Skeletal muscle tissue (tissue), 4 donors: ENCODE results near the gene DGAT2. TPM values are rescaled to one million over a fixed set of nuclear protein-coding genes. Genes with fewer than 3 reads are reported as not detected.

Experiments
- H3K27ac ChIP-seq: one replicate; pipeline ENCODE4 v1.7.0; 2013; ENCODE audit warnings: mild to moderate bottlenecking, low read depth, low read length, inconsistent platforms
- H3K27me3 ChIP-seq, 3 donors: one replicate each; pipeline ENCODE4 v1.7.0; 2013; ENCODE audit warnings: low read length in 3 of 3; ENCODE audit not compliant: control insufficient read depth in 3 of 3, insufficient read depth in 3 of 3
- H3K36me3 ChIP-seq, 3 donors: one replicate each; pipeline ENCODE4 v1.7.0; 2013; ENCODE audit warnings: low read length in 3 of 3; ENCODE audit not compliant: control insufficient read depth in 3 of 3, insufficient read depth in 3 of 3
- H3K4me1 ChIP-seq, 3 donors: one replicate each; pipeline ENCODE4 v1.7.0; 2013; ENCODE audit warnings: low read length in 3 of 3, mild to moderate bottlenecking in 3 of 3; ENCODE audit not compliant: control insufficient read depth in 3 of 3, insufficient read depth in 3 of 3
- H3K4me3 ChIP-seq, 3 donors: one replicate each; pipeline ENCODE4 v1.7.0; 2013; ENCODE audit warnings: low read length in 3 of 3
- H3K9ac ChIP-seq, 3 donors: one replicate each; pipeline ENCODE4 v1.7.0; 2013; ENCODE audit warnings: low read length in 3 of 3, mild to moderate bottlenecking in 3 of 3, moderate library complexity in 2 of 3, low read depth in 1 of 3
- H3K9me3 ChIP-seq, 3 donors: one replicate each; pipeline ENCODE4 v1.7.0; 2013; ENCODE audit warnings: low read length in 3 of 3; ENCODE audit not compliant: control insufficient read depth in 3 of 3
- total RNA-seq: library from RNA; depleted of rRNA; stranded (reverse); fragments of >200 nt; gene quantifications from one replicate; pipeline ENCODE4 v1.2.3, GENCODE V29; 2014
- donor health status: Osteomylitis.

DGAT2 gene
- total RNA-seq, 1 donor from 2014 or later = 19.3 TPM

DNA sequence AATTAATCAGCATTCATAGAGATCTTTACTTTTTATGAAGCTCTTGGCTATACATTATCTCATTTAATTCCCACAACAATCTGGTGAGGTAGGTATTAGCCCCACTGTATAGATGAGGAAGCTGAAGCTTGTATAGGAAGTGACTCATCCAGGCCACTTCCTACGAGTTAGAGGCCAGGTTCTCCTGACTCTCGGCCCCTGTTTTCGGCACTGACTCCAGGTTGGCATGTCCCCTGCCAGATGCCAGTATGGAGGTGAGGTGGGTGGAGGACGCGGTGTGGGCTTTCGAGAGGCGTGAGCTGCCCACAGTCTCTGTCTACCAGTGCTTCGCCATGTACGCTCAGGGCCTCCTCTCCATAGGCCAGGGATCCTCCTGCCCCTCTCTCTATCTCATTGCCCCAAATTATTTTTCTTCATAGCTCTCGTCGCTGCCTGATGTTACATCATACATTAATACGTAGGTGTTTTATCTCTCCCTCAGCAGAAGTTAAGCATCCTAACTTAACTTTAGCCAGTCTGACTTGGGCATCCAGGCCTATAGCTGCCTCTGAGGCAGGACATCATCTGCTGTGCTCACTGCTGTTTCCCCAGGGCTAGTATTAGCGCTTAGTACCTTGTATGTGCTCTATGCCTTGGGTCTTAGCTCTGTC is 9.0 kb downstream of the DGAT2 start:
- Histone ChIP-seq H3K27me3 (no peaks in the 10 kb centered on the region), H3K4me3 (no peak overlapping the region), H3K4me1 (no peaks in the 10 kb centered on the region), H3K9ac (no peak overlapping the region), H3K36me3 (no peaks in the 10 kb centered on the region), H3K9me3 (no peaks in the 10 kb centered on the region), H3K27ac (no peak overlapping the region)

DNA sequence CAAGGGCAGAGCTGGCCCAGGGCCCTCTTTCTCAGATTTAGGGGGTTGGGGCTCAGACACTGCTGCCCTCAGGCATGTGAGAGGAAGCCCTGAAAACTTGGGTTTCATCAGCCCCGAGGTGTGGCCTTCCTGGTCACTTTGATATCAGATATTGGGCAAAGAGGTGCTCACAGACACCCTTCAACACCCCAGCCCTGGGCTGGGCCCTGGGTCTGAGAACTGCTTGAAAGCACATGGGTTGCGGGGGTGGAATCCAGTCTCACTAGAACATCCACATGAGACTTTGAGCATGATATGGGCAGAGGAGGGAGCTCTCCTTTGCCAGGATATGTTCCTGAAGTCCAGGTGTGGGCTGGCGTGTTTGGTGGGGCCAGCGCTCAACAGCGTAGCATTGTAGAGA is 10.4 kb downstream of the DGAT2 start:
- Histone ChIP-seq H3K9ac (no peak overlapping the region), H3K4me1 (no peaks in the 10 kb centered on the region), H3K36me3 (no peaks in the 10 kb centered on the region), H3K4me3 (no peak overlapping the region), H3K27me3 (no peaks in the 10 kb centered on the region), H3K27ac (no peak overlapping the region), H3K9me3 (no peaks in the 10 kb centered on the region)

DNA sequence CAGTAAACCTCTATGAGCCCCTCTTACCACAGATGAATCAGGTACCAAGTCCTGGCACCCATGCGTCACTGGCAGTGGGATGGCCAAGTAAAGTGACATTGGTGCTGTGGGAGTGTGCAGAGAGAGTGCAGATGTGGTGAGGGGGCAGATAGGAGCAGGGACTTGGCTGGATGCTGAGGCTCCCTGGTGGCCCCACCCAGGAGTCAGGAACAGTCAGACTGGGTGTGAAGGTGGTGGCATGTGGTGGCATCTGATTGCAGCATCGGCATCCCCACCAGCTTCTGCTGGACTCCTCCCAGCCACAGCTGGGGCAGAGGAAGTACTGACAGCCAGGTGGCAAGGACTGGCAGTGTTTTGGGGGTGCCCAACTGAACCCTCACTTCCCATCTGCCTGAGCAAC is 11.4 kb downstream of the DGAT2 start:
- no peaks in the 10 kb centered on the region for H3K4me1 ChIP-seq
- H3K27me3 ChIP-seq = no peaks in the 10 kb centered on the region
- H3K9ac ChIP-seq = no peak overlapping the region
- no peaks in the 10 kb centered on the region for H3K9me3 ChIP-seq
- no peaks in the 10 kb centered on the region for H3K36me3 ChIP-seq
- H3K27ac ChIP-seq = no peak overlapping the region
- no peak overlapping the region for H3K4me3 ChIP-seq

DNA sequence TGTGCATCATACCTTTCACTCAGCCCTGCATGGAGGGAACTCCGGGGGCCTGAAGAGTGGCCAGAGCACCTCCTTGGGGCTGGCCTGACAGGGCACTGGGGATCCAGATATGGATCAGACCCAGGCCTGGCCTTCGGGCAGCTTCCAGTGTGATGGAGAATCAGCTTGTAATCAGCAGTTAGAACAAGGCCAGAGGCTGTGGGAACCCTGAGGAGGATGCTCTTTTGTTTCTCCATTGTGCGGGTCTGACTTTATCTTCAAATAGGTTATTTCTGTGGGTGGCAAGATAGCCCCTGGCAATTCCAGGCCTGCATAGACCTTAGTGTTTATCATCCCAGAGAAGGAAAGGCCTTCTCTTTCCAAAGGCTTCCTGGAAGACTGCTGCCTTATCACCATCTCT is 12.3 kb downstream of the DGAT2 start:
- no peak overlapping the region for H3K4me3 ChIP-seq
- no peaks in the 10 kb centered on the region for H3K4me1 ChIP-seq
- no peaks in the 10 kb centered on the region for H3K36me3 ChIP-seq
- H3K27ac ChIP-seq = no peak overlapping the region
- no peak overlapping the region for H3K9ac ChIP-seq
- H3K27me3 ChIP-seq = no peaks in the 10 kb centered on the region
- H3K9me3 ChIP-seq = no peaks in the 10 kb centered on the region

DNA sequence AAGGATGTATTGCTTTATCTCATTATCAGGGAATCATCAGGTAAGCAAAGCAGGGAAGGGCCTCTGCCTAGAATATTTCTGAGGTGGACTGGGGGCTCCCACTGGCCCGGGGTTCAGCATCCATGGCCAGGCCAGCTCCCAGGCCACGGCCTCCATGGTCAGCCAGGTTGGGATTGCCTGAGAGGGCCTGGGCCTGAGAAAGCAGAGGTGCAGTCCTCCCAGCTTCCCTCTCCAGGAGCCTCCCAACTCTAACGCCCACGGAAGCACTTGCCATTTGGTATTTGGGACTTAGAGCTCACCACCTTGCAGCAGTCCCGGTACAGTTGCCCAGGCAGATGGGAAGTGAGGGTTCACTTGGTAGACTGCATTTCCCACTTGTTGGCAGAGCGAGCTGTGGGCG is 12.7 kb downstream of the DGAT2 start:
- Histone ChIP-seq H3K36me3 (no peaks in the 10 kb centered on the region), H3K4me3 (no peak overlapping the region), H3K9me3 (no peaks in the 10 kb centered on the region), H3K27me3 (no peaks in the 10 kb centered on the region), H3K4me1 (no peaks in the 10 kb centered on the region), H3K9ac (no peak overlapping the region), H3K27ac (no peak overlapping the region)

DNA sequence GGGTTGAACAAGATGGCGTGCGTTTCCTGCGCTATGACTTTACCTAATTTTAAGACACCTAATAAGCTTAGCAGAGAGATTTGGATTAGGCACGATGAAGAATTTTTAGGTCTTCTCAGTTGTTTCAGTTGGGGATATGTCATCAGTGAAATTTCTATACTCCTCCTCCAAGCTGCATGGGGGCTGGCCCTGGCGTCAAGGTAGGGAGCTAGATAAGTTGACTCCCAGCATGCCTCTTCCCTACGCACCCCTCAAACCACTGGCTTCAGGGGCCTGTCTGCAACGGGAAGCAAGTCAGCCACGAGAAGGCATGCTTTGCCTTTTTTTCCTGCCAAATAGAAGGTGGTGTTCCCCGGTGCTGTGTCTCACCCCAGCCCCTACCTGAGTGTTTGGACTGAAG is 13.3 kb downstream of the DGAT2 start:
- Histone ChIP-seq H3K36me3 (no peaks in the 10 kb centered on the region), H3K4me3 (no peak overlapping the region), H3K27ac (no peak overlapping the region), H3K27me3 (no peaks in the 10 kb centered on the region), H3K4me1 (no peaks in the 10 kb centered on the region), H3K9ac (no peak overlapping the region), H3K9me3 (no peaks in the 10 kb centered on the region)

DNA sequence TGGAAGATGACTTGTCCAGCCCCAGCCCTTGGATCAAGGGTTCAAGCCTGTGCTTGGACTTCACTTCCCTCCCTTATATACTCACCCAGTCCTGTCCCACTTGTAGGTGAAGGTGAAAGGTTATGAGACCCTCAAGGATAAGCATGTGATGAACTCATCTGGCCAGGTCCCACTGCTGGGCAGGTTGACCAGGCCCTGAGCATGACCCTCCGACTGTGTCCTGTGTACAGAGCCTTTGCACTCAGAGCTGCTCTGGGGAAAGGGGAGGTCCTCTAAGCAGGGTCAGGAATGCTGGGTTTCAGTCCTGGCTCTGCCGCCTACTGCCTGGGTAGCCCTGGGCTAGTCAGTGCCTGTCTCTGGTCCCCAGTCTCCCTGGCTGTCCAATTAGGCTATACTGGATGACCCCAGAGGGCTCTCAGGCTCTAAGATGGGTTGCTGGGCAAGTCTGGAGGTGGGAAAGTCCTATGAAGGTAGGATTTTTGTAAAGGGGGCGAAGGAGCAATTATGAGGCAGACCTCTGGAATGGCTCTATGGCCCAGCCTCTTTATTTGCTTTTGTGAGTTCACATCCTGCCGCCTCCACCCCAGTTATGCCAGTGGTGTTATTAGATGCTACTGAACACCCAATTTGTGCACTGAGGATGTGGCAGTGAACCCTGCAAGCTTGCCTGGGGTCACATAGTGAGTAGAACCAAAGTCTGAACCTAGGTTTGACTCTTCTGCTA is 14.1 kb downstream of the DGAT2 start:
- H3K27ac ChIP-seq = no peak overlapping the region
- no peaks in the 10 kb centered on the region for H3K4me1 ChIP-seq
- H3K9me3 ChIP-seq = no peaks in the 10 kb centered on the region
- H3K27me3 ChIP-seq = no peaks in the 10 kb centered on the region
- H3K9ac ChIP-seq = no peak overlapping the region
- no peak overlapping the region for H3K4me3 ChIP-seq
- no peaks in the 10 kb centered on the region for H3K36me3 ChIP-seq

DNA sequence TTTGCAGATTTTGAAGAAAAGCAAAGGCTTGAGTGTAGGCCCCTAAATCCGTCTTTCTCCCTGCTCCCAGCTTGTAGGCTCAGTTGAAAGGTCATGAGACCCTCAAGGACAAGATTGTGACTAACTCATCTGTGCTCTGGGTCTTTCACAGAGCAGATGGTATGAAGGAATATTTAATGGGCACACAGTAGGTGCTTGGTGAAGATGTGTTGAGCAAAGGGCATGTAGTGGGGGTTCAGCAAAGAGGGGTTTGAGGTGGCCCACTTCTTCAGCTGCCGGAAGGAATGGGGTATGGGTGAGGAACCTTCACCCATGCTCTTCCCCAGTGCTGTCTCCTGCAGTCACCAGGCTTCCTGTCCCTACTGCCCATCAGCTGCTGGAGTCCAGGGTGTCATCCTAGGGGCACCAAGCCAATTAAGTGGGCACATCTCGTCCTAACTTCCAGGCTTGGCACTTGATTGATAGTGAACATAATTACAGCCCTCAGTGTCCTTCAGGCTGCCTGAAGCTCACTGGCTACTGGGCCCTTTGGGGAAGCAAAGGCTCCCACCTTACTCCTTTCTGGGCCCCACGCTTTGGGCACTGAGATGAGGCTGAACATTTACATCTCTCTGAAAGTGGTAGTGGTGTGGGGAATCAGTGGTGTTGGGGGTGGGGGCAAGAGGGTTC is 15.0 kb downstream of the DGAT2 start:
- Histone ChIP-seq H3K27me3 (no peaks in the 10 kb centered on the region), H3K4me1 (no peaks in the 10 kb centered on the region), H3K27ac (no peak overlapping the region), H3K4me3 (no peak overlapping the region), H3K36me3 (no peaks in the 10 kb centered on the region), H3K9ac (no peak overlapping the region), H3K9me3 (no peaks in the 10 kb centered on the region)

DNA sequence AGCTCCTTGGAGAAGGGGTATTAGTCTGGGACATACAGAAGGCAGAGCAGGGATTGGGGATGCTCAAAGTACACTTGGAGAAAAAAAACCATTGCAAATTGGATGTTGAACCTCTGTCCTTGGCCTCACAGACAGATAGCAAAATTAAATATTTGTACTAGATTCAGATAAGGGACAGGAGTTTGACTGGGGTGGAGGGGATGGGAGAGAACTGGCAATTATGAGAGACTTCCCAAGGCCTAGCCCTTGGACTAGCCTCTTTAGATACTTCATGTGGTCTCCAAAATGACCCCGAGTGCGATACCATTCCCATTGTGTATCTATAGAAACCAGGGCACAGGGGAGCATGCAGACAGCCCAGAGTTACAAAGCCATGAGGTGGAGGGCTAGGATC is 15.5 kb downstream of the DGAT2 start:
- Histone ChIP-seq H3K27me3 (no peaks in the 10 kb centered on the region), H3K4me1 (no peaks in the 10 kb centered on the region), H3K9me3 (no peaks in the 10 kb centered on the region), H3K27ac (no peak overlapping the region), H3K9ac (no peak overlapping the region), H3K4me3 (no peak overlapping the region), H3K36me3 (no peaks in the 10 kb centered on the region)

DNA sequence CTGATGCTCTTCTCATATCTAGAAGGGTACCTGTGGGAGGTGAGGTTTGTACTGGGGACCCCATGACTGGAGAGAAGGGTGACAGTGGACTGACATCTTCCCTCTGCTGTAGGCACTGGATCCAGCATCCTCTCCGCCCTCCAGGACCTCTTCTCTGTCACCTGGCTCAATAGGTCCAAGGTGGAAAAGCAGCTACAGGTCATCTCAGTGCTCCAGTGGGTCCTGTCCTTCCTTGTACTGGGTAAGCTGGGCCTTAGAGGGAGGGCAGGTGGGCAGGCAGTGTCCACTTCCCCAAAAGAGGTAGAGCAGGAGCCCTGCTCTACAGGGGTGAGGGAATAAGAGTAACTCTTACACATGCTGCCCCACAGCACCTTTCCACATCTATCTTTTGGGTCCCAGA is 15.9 kb downstream of the DGAT2 start:
- Histone ChIP-seq H3K9ac (no peak overlapping the region), H3K9me3 (no peaks in the 10 kb centered on the region), H3K4me1 (no peaks in the 10 kb centered on the region)

More for the DNA sequence above, 15.9 kb downstream of the DGAT2 start:
- Histone ChIP-seq H3K27me3 (no peaks in the 10 kb centered on the region), H3K27ac (no peak overlapping the region), H3K4me3 (no peak overlapping the region), H3K36me3 (no peaks in the 10 kb centered on the region)
